Mesenchymal stem cell (in vitro differentiated cells and primary cell): ENCODE measurements around the gene AKAP14.
"Not testable (repeated sequence)": the region's sequence is repeated elsewhere in the genome, so short reads cannot be mapped to it uniquely, and the experiment has no call there.

Experiments used
- DNase-seq: peaks from one replicate; pipeline ENCODE4 v3.0.0-alpha.2; 2013
- H2AFZ ChIP-seq: one replicate; pipeline ENCODE4 v1.6.1; 2013; ENCODE audit warnings: low read depth, mild to moderate bottlenecking, control low read depth, inconsistent platforms, low read length, moderate library complexity
- H2AK5ac ChIP-seq: 2 replicates; pipeline ENCODE4 v1.6.1; 2013; ENCODE audit warnings: low read length, moderate library complexity, mild to moderate bottlenecking, inconsistent platforms; ENCODE audit not compliant: severe bottlenecking
- H2BK120ac ChIP-seq: one replicate; pipeline ENCODE4 v1.6.1; 2013; ENCODE audit warnings: low read depth, mild to moderate bottlenecking, inconsistent platforms, low read length, moderate library complexity
- H2BK12ac ChIP-seq, 2 experiments: one replicate each; pipeline ENCODE4 v1.6.1; 2013; ENCODE audit warnings: inconsistent platforms in 2 of 2, low read length in 2 of 2, mild to moderate bottlenecking in 2 of 2, moderate library complexity in 2 of 2, control low read depth in 1 of 2
- H2BK15ac ChIP-seq: one replicate; pipeline ENCODE4 v1.6.1; 2013; ENCODE audit warnings: mild to moderate bottlenecking, low read depth, inconsistent platforms; ENCODE audit not compliant: poor library complexity, severe bottlenecking
- H2BK5ac ChIP-seq: 2 replicates; pipeline ENCODE4 v1.6.1; 2013; ENCODE audit warnings: low read depth, mild to moderate bottlenecking, low read length, control low read depth, inconsistent platforms; ENCODE audit not compliant: poor library complexity, severe bottlenecking
- H3K14ac ChIP-seq, 2 experiments: one replicate each; pipeline ENCODE4 v1.6.1; 2013; ENCODE audit warnings: inconsistent platforms in 2 of 2, low read length in 2 of 2, control low read depth in 1 of 2, mild to moderate bottlenecking in 1 of 2, moderate library complexity in 1 of 2
- H3K18ac ChIP-seq, 2 experiments: one replicate each; pipeline ENCODE4 v1.6.1; 2013; ENCODE audit warnings: inconsistent platforms in 2 of 2, low read length in 2 of 2, control low read depth in 1 of 2, low read depth in 1 of 2, mild to moderate bottlenecking in 1 of 2
- H3K23ac ChIP-seq, 2 experiments: one replicate each; pipeline ENCODE4 v1.6.1; 2013; ENCODE audit warnings: inconsistent platforms in 2 of 2, low read length in 2 of 2, mild to moderate bottlenecking in 2 of 2, moderate library complexity in 2 of 2, control low read depth in 1 of 2
- H3K27ac ChIP-seq: 2 replicates; pipeline ENCODE4 v1.5.1; 2013; ENCODE audit warnings: mild to moderate bottlenecking, moderate library complexity, low read length, control low read depth, inconsistent platforms; ENCODE audit not compliant: poor library complexity, severe bottlenecking
- H3K27me3 ChIP-seq, 2 experiments: 2 replicates each; pipeline versions ENCODE4 v1.6.1 to v1.7.0; 2013; ENCODE audit warnings: low read length in 2 of 2, mild to moderate bottlenecking in 2 of 2, moderate library complexity in 2 of 2, control low read depth in 1 of 2, inconsistent platforms in 1 of 2; ENCODE audit not compliant: control insufficient read depth in 1 of 2, insufficient read depth in 1 of 2
- H3K36me3 ChIP-seq, 2 experiments: 2 replicates each; pipeline versions ENCODE4 v1.6.1 to v1.7.0; 2013; ENCODE audit warnings: low read length in 2 of 2, control low read depth in 1 of 2, inconsistent platforms in 1 of 2, low read depth in 1 of 2, mild to moderate bottlenecking in 1 of 2; ENCODE audit not compliant: insufficient read depth in 2 of 2, control insufficient read depth in 1 of 2
- H3K4ac ChIP-seq, 2 experiments: one replicate each; pipeline ENCODE4 v1.6.1; 2013; ENCODE audit warnings: inconsistent platforms in 2 of 2, low read length in 2 of 2, mild to moderate bottlenecking in 2 of 2, moderate library complexity in 2 of 2, control low read depth in 1 of 2, low read depth in 1 of 2
- H3K4me1 ChIP-seq: 2 replicates; pipeline ENCODE4 v1.6.1; 2013; ENCODE audit warnings: low read depth, low read length, control low read depth; ENCODE audit not compliant: control insufficient read depth, insufficient read depth
- H3K4me2 ChIP-seq: 2 replicates; pipeline ENCODE4 v1.6.1; 2013; ENCODE audit warnings: low read length, mild to moderate bottlenecking, inconsistent platforms; ENCODE audit not compliant: poor library complexity, severe bottlenecking
- H3K4me3 ChIP-seq, 2 experiments: 2 replicates each; pipeline versions ENCODE4 v1.5.1 to v1.7.0; 2013; ENCODE audit warnings: low read length in 2 of 2, mild to moderate bottlenecking in 2 of 2, control low read depth in 1 of 2, low read depth in 1 of 2; ENCODE audit not compliant: insufficient read depth in 1 of 2
- H3K79me1 ChIP-seq: replicated peaks from 2 replicates; pipeline ENCODE4 v1.6.1; 2013; ENCODE audit warnings: mild to moderate bottlenecking, control low read depth, low read length, inconsistent platforms; ENCODE audit not compliant: poor library complexity, severe bottlenecking
- H3K9ac ChIP-seq: 2 replicates; pipeline ENCODE4 v1.7.0; 2013; ENCODE audit warnings: mild to moderate bottlenecking, low read length, moderate library complexity
- H3K9me3 ChIP-seq: 2 replicates; pipeline ENCODE4 v1.7.0; 2013; ENCODE audit warnings: mild to moderate bottlenecking, low read length; ENCODE audit not compliant: control insufficient read depth
- H4K8ac ChIP-seq: one replicate; pipeline ENCODE4 v1.6.1; 2013; ENCODE audit warnings: inconsistent platforms, mild to moderate bottlenecking, low read length, moderate library complexity
- H4K91ac ChIP-seq: one replicate; pipeline ENCODE4 v1.6.1; 2013; ENCODE audit warnings: mild to moderate bottlenecking, low read length, inconsistent platforms
- WGBS: methylation state at CpG from one replicate; pipeline ENCODE4 v1.1.7; 2013; ENCODE audit warnings: mixed read lengths; 5-methylcytosine and 5-hydroxymethylcytosine counted together

The AKAP14 gene

DNA sequence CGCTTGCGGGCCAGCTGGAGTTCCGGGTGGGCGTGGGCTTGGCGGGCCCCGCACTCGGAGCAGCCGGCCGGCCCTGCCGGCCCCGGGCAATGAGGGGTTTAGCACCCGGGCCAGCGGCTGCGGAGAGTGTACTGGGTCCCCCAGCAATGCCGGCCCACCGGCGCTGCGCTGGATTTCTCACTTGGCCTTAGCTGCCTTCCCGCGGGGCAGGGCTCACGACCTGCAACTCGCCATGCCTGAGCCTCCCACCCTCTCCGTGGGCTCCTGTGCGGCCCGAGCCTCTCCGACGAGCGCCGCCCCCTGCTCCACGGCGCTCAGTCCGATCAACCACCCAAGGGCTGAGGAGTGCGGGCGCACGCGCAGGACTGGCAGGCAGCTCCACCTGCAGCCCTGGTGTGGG, 5.1 kb upstream of the AKAP14 start:
- H2AFZ ChIP-seq, H2BK15ac ChIP-seq, H2BK120ac ChIP-seq, H3K4ac ChIP-seq, H3K9me3 ChIP-seq, H3K27ac ChIP-seq, H3K79me1 ChIP-seq, H3K4me2 ChIP-seq, H3K4me3 ChIP-seq, H2BK5ac ChIP-seq, H3K23ac ChIP-seq, H4K91ac ChIP-seq, H2AK5ac ChIP-seq, H3K14ac ChIP-seq, H3K4me1 ChIP-seq, H3K27me3 ChIP-seq, H2BK12ac ChIP-seq, H3K36me3 ChIP-seq, H3K9ac ChIP-seq, H3K18ac ChIP-seq, DNase-seq, H4K8ac ChIP-seq: not testable (repeated sequence)
- WGBS = 92% methylated on average over 12 of the region's 36 CpGs

DNA sequence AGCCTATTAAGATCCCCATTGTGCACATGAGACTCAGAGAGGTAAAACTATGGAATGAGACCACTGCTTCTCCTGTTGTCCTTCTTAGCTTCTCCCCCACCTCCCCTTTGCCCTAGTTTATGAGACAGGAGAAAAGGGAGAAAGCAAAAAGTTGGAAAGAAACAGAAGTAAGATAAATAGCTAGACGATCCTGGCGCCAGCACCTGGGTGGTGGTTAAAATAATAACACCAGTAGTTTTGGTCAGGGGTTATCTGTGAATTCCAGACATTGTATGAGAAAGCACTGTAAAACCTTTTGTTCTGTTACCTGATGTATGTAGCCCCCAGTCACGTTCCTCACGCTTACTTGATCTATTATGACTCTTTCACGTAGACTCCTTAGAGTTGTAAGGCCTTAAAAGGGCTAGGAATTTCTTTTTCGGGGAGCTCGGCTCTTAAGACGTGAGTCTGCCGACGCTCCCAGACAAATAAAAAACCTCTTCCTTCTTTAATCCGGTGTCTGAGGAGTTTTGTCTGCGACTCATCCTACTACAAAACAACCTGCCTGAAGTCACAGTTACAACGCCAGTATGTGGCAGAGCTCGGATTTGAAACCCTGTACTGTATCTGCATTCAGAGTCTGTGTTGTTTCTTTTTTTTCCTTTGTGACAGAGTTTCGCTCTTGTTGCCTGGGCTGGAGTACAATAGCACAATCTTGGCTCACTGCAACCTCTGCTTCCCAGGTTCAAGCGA, 3.6 kb upstream of the AKAP14 start:
- H2AK5ac ChIP-seq, H3K18ac ChIP-seq, H3K36me3 ChIP-seq, H3K27me3 ChIP-seq, H3K4me3 ChIP-seq, H3K79me1 ChIP-seq, H2BK12ac ChIP-seq, H3K23ac ChIP-seq, H2BK15ac ChIP-seq, H3K4me1 ChIP-seq, H3K27ac ChIP-seq, H3K14ac ChIP-seq, H4K91ac ChIP-seq, H3K4me2 ChIP-seq, H2AFZ ChIP-seq, H3K4ac ChIP-seq, H2BK5ac ChIP-seq, H3K9ac ChIP-seq, H2BK120ac ChIP-seq, DNase-seq, H4K8ac ChIP-seq, H3K9me3 ChIP-seq: not testable (repeated sequence)
- WGBS = 87% methylated on average over 14 of the region's 16 CpGs

DNA sequence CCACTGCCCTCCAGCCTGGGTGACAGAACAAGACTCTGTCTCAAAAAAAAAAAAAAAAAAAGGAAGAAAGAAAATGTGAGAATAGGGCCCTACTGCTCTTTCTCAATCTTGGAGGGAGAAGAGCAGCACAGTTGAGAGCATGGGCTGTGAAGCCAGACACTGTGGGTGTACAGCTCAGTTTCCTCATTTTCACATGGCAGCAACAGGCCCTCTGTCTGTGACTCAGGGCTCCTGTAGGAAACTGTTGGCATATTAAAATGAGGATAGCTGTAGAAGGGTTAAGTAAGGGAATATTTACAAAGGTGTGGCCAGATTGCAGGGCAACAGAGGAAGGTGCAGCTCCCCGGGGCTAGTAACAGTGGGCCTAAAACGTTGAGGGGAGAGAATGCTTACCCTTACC, 3.4 kb downstream of the AKAP14 start:
- H3K4ac ChIP-seq = no peak overlapping the region
- no peak overlapping the region for H3K14ac ChIP-seq
- no peaks in the 10 kb centered on the region for H3K9me3 ChIP-seq
- no peaks in the 10 kb centered on the region for H3K36me3 ChIP-seq
- H3K27me3 ChIP-seq = no peaks in the 10 kb centered on the region
- H2BK5ac ChIP-seq = no peak overlapping the region
- H2AK5ac ChIP-seq = no peak overlapping the region
- no peak overlapping the region for H4K91ac ChIP-seq
- H3K4me2 ChIP-seq = no peak overlapping the region
- no peak for DNase-seq
- H3K79me1 ChIP-seq = no peaks in the 10 kb centered on the region
- no peak overlapping the region for H3K27ac ChIP-seq
- no peak overlapping the region for H3K18ac ChIP-seq
- no peak overlapping the region for H3K23ac ChIP-seq
- H3K9ac ChIP-seq = no peak overlapping the region
- no peak overlapping the region for H2BK15ac ChIP-seq
- H3K4me1 ChIP-seq = no peaks in the 10 kb centered on the region
- no peak overlapping the region for H3K4me3 ChIP-seq
- no peak overlapping the region for H2BK120ac ChIP-seq
- H4K8ac ChIP-seq = no peak overlapping the region
- H2AFZ ChIP-seq = no peak overlapping the region
- WGBS = 25% methylated on average over 2 of the region's 2 CpGs
- no peak overlapping the region for H2BK12ac ChIP-seq

DNA sequence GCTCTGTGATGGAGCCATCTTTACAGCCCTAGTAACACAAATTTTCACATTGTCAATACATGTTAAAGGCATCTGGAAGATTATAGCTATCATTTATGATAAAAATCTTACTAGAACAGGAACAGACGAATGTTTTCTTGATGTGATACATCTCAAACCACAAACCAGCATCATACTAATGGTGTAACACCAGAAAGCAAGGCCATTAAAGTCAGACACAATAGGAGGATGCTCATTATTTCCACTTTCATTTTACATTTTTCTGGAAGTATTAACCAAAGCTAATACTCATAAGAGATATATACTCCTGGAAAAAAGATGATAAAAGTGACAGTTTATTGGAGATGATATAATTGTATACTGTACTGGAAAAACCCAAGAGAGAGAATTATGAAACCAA, 5.3 kb downstream of the AKAP14 start:
- Histone ChIP-seq H2BK15ac (no peak overlapping the region), H3K27ac (no peak overlapping the region), H3K9ac (no peak overlapping the region), H2BK120ac (no peak overlapping the region), H3K4me1 (no peaks in the 10 kb centered on the region), H3K27me3 (no peaks in the 10 kb centered on the region), H3K4ac (no peak overlapping the region), H3K9me3 (no peaks in the 10 kb centered on the region), H3K79me1 (no peaks in the 10 kb centered on the region), H4K91ac (no peak overlapping the region), H2BK12ac (no peak overlapping the region), H3K4me3 (no peak overlapping the region), H2AK5ac (no peak overlapping the region), H4K8ac (no peak overlapping the region), H3K23ac (no peak overlapping the region), H3K4me2 (no peak overlapping the region), H3K36me3 (no peaks in the 10 kb centered on the region), H3K14ac (no peak overlapping the region), H2BK5ac (no peak overlapping the region), H3K18ac (no peak overlapping the region), H2AFZ (no peak overlapping the region)
- 40% methylated on average over 1 of the region's 1 CpG for WGBS
- no peak for DNase-seq
